ENCODE measurements around the gene NMT1. TPM values are rescaled to one million over a fixed set of nuclear protein-coding genes. Genes with fewer than 3 reads are reported as not detected.

NMT1 gene
- total and polyA plus RNA-seq, 4 donors: 27.0 to 83.7 (median 42.6) TPM

- no peaks in the 10 kb centered on the region for H3K9me3 ChIP-seq (ENCODE audit: control insufficient read depth in 4 of 4, low read length in 3 of 4)
- H3K27me3 ChIP-seq (ENCODE audit: control insufficient read depth in 4 of 4, insufficient read depth in 4 of 4, low read length in 3 of 4): no peaks in the 10 kb centered on the region
- 46% methylated on average over 9 of the region's 9 CpGs for WGBS
- H3K4me3 ChIP-seq (ENCODE audit: low read depth in 1 of 3, low read length in 3 of 3): no peak overlapping the region
- no peak overlapping the region for H3K9ac ChIP-seq (ENCODE audit: low read depth in 1 of 2, low read length in 2 of 2)
- TF ChIP-seq HNF4A (conservative IDR thresholded peaks at IDR 0.05) (peak in 1 of 2 donors; percentile 15), RXRA (IDR thresholded peaks at IDR 0.05) (peak in 1 of 2 donors; percentile 41), ATF3 (IDR thresholded peaks at IDR 0.05) (no peak), JUND (IDR thresholded peaks at IDR 0.05) (no peak), EGR1 (IDR thresholded peaks at IDR 0.05; ENCODE audit: low read depth in 2 of 2) (no peak), RAD21 (IDR thresholded peaks at IDR 0.05) (peak; percentile 92 to 96), CTCF (IDR thresholded peaks at IDR 0.05; ENCODE audit: low read depth, low read length, missing input control) (peak; percentile 90)
- peak; percentile 87 for DNase-seq (ENCODE audit: low spot score)
- peak overlapping the region in 1 of 2 donors; percentile 5 for H3K27ac ChIP-seq (ENCODE audit: low read depth in 1 of 2, low read length in 2 of 2)
- peaks cover 21 to 70% (median 57%) of the 10 kb centered on the region in 4 donors for H3K36me3 ChIP-seq (ENCODE audit: control insufficient read depth in 4 of 4, insufficient read depth in 3 of 4, low read depth in 1 of 4, low read length in 3 of 4)
- peaks cover 0 to 7% (median under 1%) of the 10 kb centered on the region in 4 donors for H3K4me1 ChIP-seq (ENCODE audit: control insufficient read depth in 4 of 4, insufficient read depth in 4 of 4, low read length in 3 of 4)
These were observed 37.9 kb downstream of the NMT1 start for GRCh38 chr17:45098869-45099616.

- H3K27ac ChIP-seq (ENCODE audit: low read depth in 1 of 2, low read length in 2 of 2): no peak overlapping the region
- DNase-seq (ENCODE audit: low spot score): no peak
- WGBS: 87% methylated on average over 9 of the region's 9 CpGs
These were observed 40.4 kb downstream of the NMT1 start for GRCh38 chr17:45101546-45101882.

More at GRCh38 chr17:45101546-45101882, 40.4 kb downstream of the NMT1 start:
- TF ChIP-seq HNF4A (conservative IDR thresholded peaks at IDR 0.05): no peak
- TF ChIP-seq YY1 (IDR thresholded peaks at IDR 0.05): no peak
- no peak for TF ChIP-seq NR2F2 (IDR thresholded peaks at IDR 0.05)
- TF ChIP-seq RAD21 (IDR thresholded peaks at IDR 0.05): no peak
- no peak for TF ChIP-seq HNF4G (IDR thresholded peaks at IDR 0.05)
- no peak for TF ChIP-seq JUND (IDR thresholded peaks at IDR 0.05)
- no peak for TF ChIP-seq ZBTB33 (IDR thresholded peaks at IDR 0.05)
- no peak for TF ChIP-seq FOXA2 (IDR thresholded peaks at IDR 0.05)
- TF ChIP-seq EGR1 (IDR thresholded peaks at IDR 0.05; ENCODE audit: low read depth in 2 of 2): no peak
- TF ChIP-seq ATF3 (IDR thresholded peaks at IDR 0.05): no peak
- TF ChIP-seq CTCF (IDR thresholded peaks at IDR 0.05; ENCODE audit: low read depth, low read length, missing input control): no peak
- TF ChIP-seq RXRA (IDR thresholded peaks at IDR 0.05): no peak
- no peak for TF ChIP-seq TAF1 (conservative IDR thresholded peaks at IDR 0.05)
- TF ChIP-seq FOXA1 (IDR thresholded peaks at IDR 0.05): no peak
- no peak for TF ChIP-seq MAX (IDR thresholded peaks at IDR 0.05)
- TF ChIP-seq REST (IDR thresholded peaks at IDR 0.05): no peak
- no peak for TF ChIP-seq GABPA (IDR thresholded peaks at IDR 0.05 in 1 of 2, conservative IDR thresholded peaks at IDR 0.05 in 1 of 2)
- TF ChIP-seq SP1 (IDR thresholded peaks at IDR 0.05): no peak
- H3K9me3 ChIP-seq (ENCODE audit: control insufficient read depth in 4 of 4, low read length in 3 of 4): no peaks in the 10 kb centered on the region
- no peak overlapping the region for H3K4me3 ChIP-seq (ENCODE audit: low read depth in 1 of 3, low read length in 3 of 3)
- H3K27me3 ChIP-seq (ENCODE audit: control insufficient read depth in 4 of 4, insufficient read depth in 4 of 4, low read length in 3 of 4): no peaks in the 10 kb centered on the region
- H3K9ac ChIP-seq (ENCODE audit: low read depth in 1 of 2, low read length in 2 of 2): no peak overlapping the region
- peaks cover 0 to 7% (median 0%) of the 10 kb centered on the region in 4 donors for H3K4me1 ChIP-seq (ENCODE audit: control insufficient read depth in 4 of 4, insufficient read depth in 4 of 4, low read length in 3 of 4)
- H3K36me3 ChIP-seq (ENCODE audit: control insufficient read depth in 4 of 4, insufficient read depth in 3 of 4, low read depth in 1 of 4, low read length in 3 of 4): peaks cover 23 to 78% (median 64%) of the 10 kb centered on the region in 4 donors
